AG04450 (cell line): ENCODE measurements around the gene ABLIM2. TPM values are rescaled to one million over a fixed set of nuclear protein-coding genes. Genes with fewer than 3 reads are reported as not detected.

Experiments
- CTCF ChIA-PET: fragments of 300-600, 350-600 bp; formaldehyde crosslinking; extraction: SDS; loops from one replicate; lab custom pipeline; 2022; ENCODE audit warnings: antibody characterized with exemption, inconsistent platforms; lab: Charles Lee
- POLR2A ChIA-PET: fragments of 350-600 bp; formaldehyde crosslinking; extraction: SDS; loops from one replicate; lab custom pipeline; 2021; ENCODE audit warnings: antibody characterized with exemption, inconsistent platforms; lab: Yijun Ruan, JAX
- DNase-seq: peaks from one replicate; pipeline ENCODE4 v3.0.0-alpha.2; 2011; ENCODE audit warnings: low read depth, low spot score
- H3K27ac ChIP-seq: one replicate; pipeline ENCODE4 v1.5.1; 2012; ENCODE audit warnings: low read depth, low read length, control low read depth
- H3K27me3 ChIP-seq: one replicate; pipeline ENCODE4 v1.6.0; 2012; ENCODE audit warnings: low read length; ENCODE audit not compliant: control insufficient read depth, insufficient read depth
- H3K4me3 ChIP-seq: 2 replicates; pipeline ENCODE4 v1.5.1; 2011; ENCODE audit warnings: mild to moderate bottlenecking, low read depth, low read length, control low read depth
- H3K9me3 ChIP-seq: 2 replicates; pipeline ENCODE4 v1.5.1; 2012; ENCODE audit warnings: low read length; ENCODE audit not compliant: control insufficient read depth, insufficient read depth
- polyA plus RNA-seq: library from polyadenylated mRNA; depleted of rRNA; stranded (reverse); fragments of >200 nt; gene quantifications from 2 replicates; pipeline ENCODE4 v1.2.3, GENCODE V29; 2011
- TF ChIP-seq, protein P1 (sequence below): IDR thresholded peaks from 2 replicates; pipeline ENCODE4 v1.5.1; 2011; ENCODE audit warnings: low read depth, low read length, control low read depth, inconsistent platforms

ABLIM2 gene
- polyA plus RNA-seq, 1 experiment: not detected

DNA sequence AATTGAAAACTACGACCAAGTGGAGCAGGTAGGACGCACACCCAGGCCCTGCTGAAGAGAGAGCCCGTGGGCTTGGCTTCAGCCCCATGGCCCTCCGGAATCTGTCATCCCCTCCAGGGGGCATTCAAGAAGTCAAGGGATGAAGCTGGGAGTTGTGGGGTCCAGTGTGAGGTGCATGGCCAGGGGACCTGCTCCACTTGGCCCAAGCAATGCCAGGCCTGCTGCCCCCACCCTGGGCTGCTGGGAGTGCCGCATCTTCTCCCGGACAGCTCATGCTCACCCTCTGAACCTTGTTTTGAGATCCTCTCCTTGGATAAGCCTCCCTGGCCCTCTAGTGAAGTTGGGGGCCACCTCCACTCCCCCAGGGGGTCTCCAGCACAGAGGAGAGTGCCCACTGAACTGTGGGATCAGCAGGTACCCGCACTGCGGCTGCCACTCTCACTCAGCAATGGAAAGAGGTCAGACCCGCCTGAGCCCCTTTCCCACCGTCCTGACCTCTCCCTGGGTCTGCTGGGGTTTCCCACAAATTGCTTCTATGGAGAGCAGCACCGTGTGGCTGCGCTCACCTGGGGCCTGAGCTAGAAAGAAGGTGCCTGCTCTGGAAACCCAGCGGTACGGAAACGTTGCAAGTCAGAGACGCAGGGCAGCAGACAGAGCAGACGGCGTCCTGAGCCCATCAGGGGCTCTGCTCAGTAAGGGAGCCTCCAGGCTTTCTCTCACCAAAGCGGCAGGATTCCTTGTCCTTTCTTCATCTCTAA lies 5.0 kb upstream of the ABLIM2 start:
- no peak overlapping the region for H3K27ac ChIP-seq
- no peak overlapping the region for H3K4me3 ChIP-seq
- ChIA-PET CTCF (no interaction called here), POLR2A (no interaction called here)
- H3K9me3 ChIP-seq: peaks cover 10% of the 10 kb centered on the region; the same call in 1 of the 2 replicates
- peaks cover 33% of the 10 kb centered on the region for H3K27me3 ChIP-seq
- TF ChIP-seq, protein P1, sequence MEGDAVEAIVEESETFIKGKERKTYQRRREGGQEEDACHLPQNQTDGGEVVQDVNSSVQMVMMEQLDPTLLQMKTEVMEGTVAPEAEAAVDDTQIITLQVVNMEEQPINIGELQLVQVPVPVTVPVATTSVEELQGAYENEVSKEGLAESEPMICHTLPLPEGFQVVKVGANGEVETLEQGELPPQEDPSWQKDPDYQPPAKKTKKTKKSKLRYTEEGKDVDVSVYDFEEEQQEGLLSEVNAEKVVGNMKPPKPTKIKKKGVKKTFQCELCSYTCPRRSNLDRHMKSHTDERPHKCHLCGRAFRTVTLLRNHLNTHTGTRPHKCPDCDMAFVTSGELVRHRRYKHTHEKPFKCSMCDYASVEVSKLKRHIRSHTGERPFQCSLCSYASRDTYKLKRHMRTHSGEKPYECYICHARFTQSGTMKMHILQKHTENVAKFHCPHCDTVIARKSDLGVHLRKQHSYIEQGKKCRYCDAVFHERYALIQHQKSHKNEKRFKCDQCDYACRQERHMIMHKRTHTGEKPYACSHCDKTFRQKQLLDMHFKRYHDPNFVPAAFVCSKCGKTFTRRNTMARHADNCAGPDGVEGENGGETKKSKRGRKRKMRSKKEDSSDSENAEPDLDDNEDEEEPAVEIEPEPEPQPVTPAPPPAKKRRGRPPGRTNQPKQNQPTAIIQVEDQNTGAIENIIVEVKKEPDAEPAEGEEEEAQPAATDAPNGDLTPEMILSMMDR: no peak
- DNase-seq: no peak

DNA sequence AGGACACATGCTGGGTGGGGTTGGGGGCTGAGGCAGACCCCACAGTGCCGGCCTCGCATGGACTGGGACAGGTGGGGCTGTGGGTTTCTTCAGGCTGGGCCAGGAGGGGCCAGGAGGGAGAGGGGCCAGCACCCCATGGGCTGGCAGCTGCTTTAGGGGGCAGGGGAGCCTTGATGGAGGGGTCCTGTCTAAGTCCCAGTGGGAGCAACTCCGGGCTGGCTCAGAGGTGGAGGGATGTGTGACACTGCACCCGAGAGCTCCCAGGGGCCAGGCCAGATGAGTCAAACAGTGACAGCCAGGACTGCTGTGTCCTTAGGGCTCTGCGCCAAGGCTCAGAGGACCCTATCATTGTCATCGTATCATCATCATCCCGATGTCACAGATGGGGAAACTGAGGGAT lies 4.4 kb upstream of the ABLIM2 start:
- CTCF ChIA-PET: no interaction called here
- peaks cover 35% of the 10 kb centered on the region for H3K27me3 ChIP-seq
- no peak overlapping the region for H3K27ac ChIP-seq
- H3K4me3 ChIP-seq: no peak overlapping the region
- peaks cover 4% of the 10 kb centered on the region for H3K9me3 ChIP-seq
- DNase-seq: no peak
- POLR2A ChIA-PET: no interaction called here
- TF ChIP-seq, protein P1: no peak

DNA sequence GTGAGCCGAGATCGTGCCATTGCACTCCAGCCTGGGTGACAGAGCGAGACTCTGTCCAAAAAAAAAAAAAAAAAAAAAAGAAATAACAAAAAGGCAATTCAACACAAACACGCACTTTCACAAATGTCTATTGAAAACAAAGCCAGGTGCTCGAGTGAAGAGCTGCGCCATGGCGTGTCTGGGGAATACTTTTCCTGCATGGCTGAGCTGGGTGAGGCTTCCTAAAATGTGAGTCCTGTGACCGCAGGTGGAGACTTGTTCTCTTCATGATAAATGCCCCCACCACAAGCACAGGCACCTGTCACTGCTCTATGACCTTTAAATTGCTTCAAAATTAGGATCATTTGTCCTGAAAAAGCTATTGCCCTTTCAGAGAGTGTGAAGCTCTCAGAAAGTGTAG lies 4.0 kb upstream of the ABLIM2 start:
- DNase-seq: no peak
- CTCF ChIA-PET: no interaction called here

DNA sequence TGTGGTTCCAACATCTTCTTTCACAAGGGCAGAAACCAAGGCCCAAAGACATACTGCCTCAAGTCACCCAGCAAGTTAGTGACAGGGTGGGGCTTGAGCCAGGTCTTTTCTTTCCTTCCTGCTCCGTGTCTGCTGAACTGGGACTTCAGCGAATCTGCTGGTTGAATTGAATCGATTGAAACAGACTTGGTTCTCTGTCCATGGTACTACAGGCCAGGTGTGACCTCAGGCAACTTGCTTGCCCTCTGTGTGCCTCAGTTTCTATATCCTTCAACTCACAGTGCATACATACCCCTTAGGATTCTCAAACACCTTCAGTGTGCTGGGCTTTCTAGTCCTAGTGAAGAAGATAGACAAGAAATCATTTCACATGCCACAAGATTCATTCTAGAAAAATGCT lies 2.0 kb upstream of the ABLIM2 start:
- Histone ChIP-seq H3K27ac (no peak overlapping the region), H3K9me3 (peaks cover 4% of the 10 kb centered on the region; the same call in 1 of the 2 replicates), H3K4me3 (no peak overlapping the region), H3K27me3 (peaks cover 50% of the 10 kb centered on the region)
- no peak for DNase-seq
- CTCF ChIA-PET: no interaction called here
- POLR2A ChIA-PET: no interaction called here
- TF ChIP-seq, protein P1: no peak

More for the DNA sequence above, 4.0 kb upstream of the ABLIM2 start:
- peaks cover 39% of the 10 kb centered on the region for H3K27me3 ChIP-seq
- H3K4me3 ChIP-seq: no peak overlapping the region
- no peak overlapping the region for H3K27ac ChIP-seq
- TF ChIP-seq, protein P1: no peak
- POLR2A ChIA-PET: no interaction called here
- peaks cover 3% of the 10 kb centered on the region; the same call in 1 of the 2 replicates for H3K9me3 ChIP-seq

DNA sequence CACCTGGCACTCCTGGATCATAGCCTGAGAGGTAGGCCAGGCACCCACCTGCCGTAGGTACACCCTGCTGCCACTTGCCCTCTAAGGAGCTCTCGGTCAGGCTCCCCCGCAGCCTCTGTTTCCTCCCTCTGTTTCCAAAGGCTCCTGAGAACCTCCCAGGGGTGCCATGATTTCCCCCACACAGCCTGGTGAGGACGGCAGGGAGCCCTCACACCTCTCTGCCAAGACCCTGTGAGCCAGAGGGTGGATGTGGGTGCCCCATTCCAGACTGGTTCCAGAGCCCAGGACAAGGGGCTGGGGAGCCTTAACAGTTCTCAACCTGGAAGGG lies 1.6 kb upstream of the ABLIM2 start:
- ChIA-PET CTCF (interaction anchor here (2.2 kb wide), 1 partner anchor 16 kb away, joined by 8 read pairs; no protein-coding TSS in a partner anchor), POLR2A (no interaction called here)
- TF ChIP-seq, protein P1: no peak
- Histone ChIP-seq H3K27me3 (peaks cover 49% of the 10 kb centered on the region), H3K9me3 (peaks cover 4% of the 10 kb centered on the region; the same call in 1 of the 2 replicates), H3K27ac (no peak overlapping the region), H3K4me3 (no peak overlapping the region)
- no peak for DNase-seq
